Measurements from ENCODE around the gene CA6. TPM values are rescaled to one million over a fixed set of nuclear protein-coding genes. Genes with fewer than 3 reads are reported as not detected.

CA6 gene
- total RNA-seq, 3 donors from 2014 or later (not counting 1 experiment from before 2014, with no cell fraction given): not detected

- TF ChIP-seq CTCF (IDR thresholded peaks at IDR 0.05): no peak
- no peak for ATAC-seq
- Histone ChIP-seq H3K36me3 (ENCODE audit: control insufficient read depth, insufficient read depth, low read length) (no peaks in the 10 kb centered on the region), H3K27ac (ENCODE audit: low read length) (no peak overlapping the region), H3K4me1 (ENCODE audit: control insufficient read depth, insufficient read depth, low read length) (peaks cover 6% of the 10 kb centered on the region), H3K9me3 (ENCODE audit: control insufficient read depth, insufficient read depth, low read length) (no peaks in the 10 kb centered on the region), H3K4me3 (ENCODE audit: low read length) (no peak overlapping the region), H3K27me3 (ENCODE audit: control insufficient read depth, insufficient read depth, low read length) (no peaks in the 10 kb centered on the region)
- H3K27me3 Mint-ChIP-seq (ENCODE audit: low read depth in 2 of 2): peaks cover 0 to 8% of the 10 kb centered on the region in 2 donors
- no peak for DNase-seq
- no peaks in the 10 kb centered on the region for H3K9me3 Mint-ChIP-seq
- WGBS (ENCODE audit: insufficient coverage): 96% methylated on average over 2 of the region's 2 CpGs
- no peak overlapping the region for H3K4me3 Mint-ChIP-seq
- H3K36me3 Mint-ChIP-seq: no peaks in the 10 kb centered on the region
- no peak overlapping the region for H3K27ac Mint-ChIP-seq
- intact Hi-C loops (cut with micrococcal nuclease): no loop called here
- H3K4me1 Mint-ChIP-seq: peaks cover 0 to 4% of the 10 kb centered on the region in 2 donors
These were observed 6.7 kb upstream of the CA6 start for GRCh38 chr1:8939000-8939265.

GRCh38 chr1:8939362-8939995 is 6.2 kb upstream of the CA6 start:
- H3K27me3 ChIP-seq (ENCODE audit: control insufficient read depth, insufficient read depth, low read length): no peaks in the 10 kb centered on the region
- no peak overlapping the region for H3K27ac ChIP-seq (ENCODE audit: low read length)
- no peaks in the 10 kb centered on the region for H3K9me3 ChIP-seq (ENCODE audit: control insufficient read depth, insufficient read depth, low read length)
- Mint-ChIP-seq H3K27ac (no peak overlapping the region), H3K36me3 (no peaks in the 10 kb centered on the region), H3K4me1 (peaks cover 0 to 4% of the 10 kb centered on the region in 2 donors), H3K4me3 (no peak overlapping the region), H3K9me3 (no peaks in the 10 kb centered on the region), H3K27me3 (ENCODE audit: low read depth in 2 of 2) (peaks cover 0 to 8% of the 10 kb centered on the region in 2 donors)
- no peaks in the 10 kb centered on the region for H3K36me3 ChIP-seq (ENCODE audit: control insufficient read depth, insufficient read depth, low read length)
- peaks cover 6% of the 10 kb centered on the region for H3K4me1 ChIP-seq (ENCODE audit: control insufficient read depth, insufficient read depth, low read length)
- ATAC-seq (no peak), DNase-seq (no peak)
- intact Hi-C loops (cut with micrococcal nuclease): no loop called here
- H3K4me3 ChIP-seq (ENCODE audit: low read length): no peak overlapping the region
- WGBS (ENCODE audit: insufficient coverage): 83% methylated on average over 6 of the region's 6 CpGs
- TF ChIP-seq CTCF (IDR thresholded peaks at IDR 0.05): no peak

GRCh38 chr1:8941906-8942305 is 3.8 kb upstream of the CA6 start:
- no peaks in the 10 kb centered on the region for H3K9me3 ChIP-seq (ENCODE audit: control insufficient read depth, insufficient read depth, low read length)
- no peak for DNase-seq
- peaks cover 0 to 4% of the 10 kb centered on the region in 2 donors for H3K4me1 Mint-ChIP-seq
- H3K27ac ChIP-seq (ENCODE audit: low read length): no peak overlapping the region
- intact Hi-C loops (cut with micrococcal nuclease): no loop called here
- H3K27me3 Mint-ChIP-seq (ENCODE audit: low read depth in 2 of 2): peaks cover 0 to 8% of the 10 kb centered on the region in 2 donors
- no peak for ATAC-seq
- H3K27me3 ChIP-seq (ENCODE audit: control insufficient read depth, insufficient read depth, low read length): no peaks in the 10 kb centered on the region
- no peaks in the 10 kb centered on the region for H3K36me3 Mint-ChIP-seq
- 93% methylated on average over 6 of the region's 6 CpGs for WGBS (ENCODE audit: insufficient coverage)
- H3K36me3 ChIP-seq (ENCODE audit: control insufficient read depth, insufficient read depth, low read length): no peaks in the 10 kb centered on the region
- no peak overlapping the region for H3K4me3 Mint-ChIP-seq
- H3K27ac Mint-ChIP-seq: no peak overlapping the region
- no peak overlapping the region for H3K4me3 ChIP-seq (ENCODE audit: low read length)
- H3K4me1 ChIP-seq (ENCODE audit: control insufficient read depth, insufficient read depth, low read length): peaks cover 22% of the 10 kb centered on the region
- no peak for TF ChIP-seq CTCF (IDR thresholded peaks at IDR 0.05)
- no peaks in the 10 kb centered on the region for H3K9me3 Mint-ChIP-seq

All from natural killer cell (primary cell).